Measurements from ENCODE around the gene CHRNA10. TPM values are rescaled to one million over a fixed set of nuclear protein-coding genes. Genes with fewer than 3 reads are reported as not detected.

CHRNA10 gene
- total and polyA plus RNA-seq, 2 of the 13 experiments (the other 11 are each of a cell fraction or from before 2014, with no cell fraction given) = 0.53 to 0.71 TPM

DNA sequence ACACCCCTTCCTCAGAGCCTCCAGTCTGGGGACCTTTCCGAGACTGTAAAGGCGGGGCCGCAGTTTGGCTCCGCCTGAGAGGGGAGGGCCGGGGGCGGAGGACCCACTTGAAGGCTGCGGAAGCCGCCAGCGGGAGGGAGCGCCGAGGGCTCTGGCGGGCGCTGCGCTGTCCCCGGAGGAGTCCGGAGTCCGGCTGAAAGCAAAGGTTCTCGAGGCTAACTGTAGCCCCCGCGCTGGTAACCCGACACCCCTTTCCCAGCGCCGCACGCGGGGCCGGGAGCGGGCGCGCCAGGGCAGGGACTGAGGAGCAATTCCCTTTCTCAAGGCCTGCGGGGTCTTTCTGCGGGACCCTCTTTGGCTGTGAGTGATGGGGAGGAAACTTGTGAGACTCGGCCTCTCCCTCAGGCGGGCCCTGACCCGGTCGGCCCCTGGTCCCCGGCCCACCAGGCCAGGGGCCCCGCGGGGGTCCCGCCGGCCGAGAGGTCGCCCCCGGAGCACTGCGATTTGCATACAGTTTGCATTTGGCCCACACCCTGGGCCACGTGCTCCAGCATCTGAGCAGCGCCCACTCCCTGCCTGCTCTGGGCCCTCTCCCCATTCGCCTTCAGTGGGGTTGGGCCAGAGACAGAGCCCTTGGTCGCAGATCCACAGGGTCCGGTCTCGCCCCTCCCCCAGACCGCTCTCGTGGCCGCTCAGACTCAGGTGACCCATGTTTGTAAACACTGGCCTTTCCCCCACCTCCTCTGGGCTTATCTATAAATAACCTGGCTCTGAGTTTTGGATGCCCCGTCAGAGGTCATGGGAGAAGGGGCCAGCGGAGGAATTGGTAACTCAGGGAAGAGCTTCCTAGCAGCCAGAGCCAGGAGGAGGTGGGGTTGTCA is 28.9 kb downstream of the CHRNA10 start (continued):
- TF ChIP-seq TBL1XR1 (IDR thresholded peaks at IDR 0.05; ENCODE audit: borderline replicate concordance, low read length, partially characterized antibody) = no peak
- no peak for TF ChIP-seq ZNF101 (CRISPR knock-in tag; IDR thresholded peaks at IDR 0.05; ENCODE audit: borderline replicate concordance, low read depth)
- TF ChIP-seq, protein P1, sequence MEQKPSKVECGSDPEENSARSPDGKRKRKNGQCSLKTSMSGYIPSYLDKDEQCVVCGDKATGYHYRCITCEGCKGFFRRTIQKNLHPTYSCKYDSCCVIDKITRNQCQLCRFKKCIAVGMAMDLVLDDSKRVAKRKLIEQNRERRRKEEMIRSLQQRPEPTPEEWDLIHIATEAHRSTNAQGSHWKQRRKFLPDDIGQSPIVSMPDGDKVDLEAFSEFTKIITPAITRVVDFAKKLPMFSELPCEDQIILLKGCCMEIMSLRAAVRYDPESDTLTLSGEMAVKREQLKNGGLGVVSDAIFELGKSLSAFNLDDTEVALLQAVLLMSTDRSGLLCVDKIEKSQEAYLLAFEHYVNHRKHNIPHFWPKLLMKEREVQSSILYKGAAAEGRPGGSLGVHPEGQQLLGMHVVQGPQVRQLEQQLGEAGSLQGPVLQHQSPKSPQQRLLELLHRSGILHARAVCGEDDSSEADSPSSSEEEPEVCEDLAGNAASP (CRISPR knock-in tag; IDR thresholded peaks at IDR 0.05; ENCODE audit: borderline replicate concordance) = peak; percentile 40; the same call in 1 of the 2 replicates
- TF ChIP-seq DNMT1 (CRISPR knock-in tag; IDR thresholded peaks at IDR 0.05) = peak; percentile 76; the same call in 1 of the 2 replicates
- 0 out of 2 replicates have a peak, but pooled peaks have one; percentile 23 for TF ChIP-seq ZNF546 (CRISPR knock-in tag; conservative IDR thresholded peaks at IDR 0.05)
- TF ChIP-seq, protein P2, sequence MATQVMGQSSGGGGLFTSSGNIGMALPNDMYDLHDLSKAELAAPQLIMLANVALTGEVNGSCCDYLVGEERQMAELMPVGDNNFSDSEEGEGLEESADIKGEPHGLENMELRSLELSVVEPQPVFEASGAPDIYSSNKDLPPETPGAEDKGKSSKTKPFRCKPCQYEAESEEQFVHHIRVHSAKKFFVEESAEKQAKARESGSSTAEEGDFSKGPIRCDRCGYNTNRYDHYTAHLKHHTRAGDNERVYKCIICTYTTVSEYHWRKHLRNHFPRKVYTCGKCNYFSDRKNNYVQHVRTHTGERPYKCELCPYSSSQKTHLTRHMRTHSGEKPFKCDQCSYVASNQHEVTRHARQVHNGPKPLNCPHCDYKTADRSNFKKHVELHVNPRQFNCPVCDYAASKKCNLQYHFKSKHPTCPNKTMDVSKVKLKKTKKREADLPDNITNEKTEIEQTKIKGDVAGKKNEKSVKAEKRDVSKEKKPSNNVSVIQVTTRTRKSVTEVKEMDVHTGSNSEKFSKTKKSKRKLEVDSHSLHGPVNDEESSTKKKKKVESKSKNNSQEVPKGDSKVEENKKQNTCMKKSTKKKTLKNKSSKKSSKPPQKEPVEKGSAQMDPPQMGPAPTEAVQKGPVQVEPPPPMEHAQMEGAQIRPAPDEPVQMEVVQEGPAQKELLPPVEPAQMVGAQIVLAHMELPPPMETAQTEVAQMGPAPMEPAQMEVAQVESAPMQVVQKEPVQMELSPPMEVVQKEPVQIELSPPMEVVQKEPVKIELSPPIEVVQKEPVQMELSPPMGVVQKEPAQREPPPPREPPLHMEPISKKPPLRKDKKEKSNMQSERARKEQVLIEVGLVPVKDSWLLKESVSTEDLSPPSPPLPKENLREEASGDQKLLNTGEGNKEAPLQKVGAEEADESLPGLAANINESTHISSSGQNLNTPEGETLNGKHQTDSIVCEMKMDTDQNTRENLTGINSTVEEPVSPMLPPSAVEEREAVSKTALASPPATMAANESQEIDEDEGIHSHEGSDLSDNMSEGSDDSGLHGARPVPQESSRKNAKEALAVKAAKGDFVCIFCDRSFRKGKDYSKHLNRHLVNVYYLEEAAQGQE (IDR thresholded peaks at IDR 0.05; ENCODE audit: borderline replicate concordance in 1 of 2, low read depth in 1 of 2, low read length in 2 of 2) = no peak
- no peak for TF ChIP-seq SP1 (IDR thresholded peaks at IDR 0.05)
- TF ChIP-seq SP1 (CRISPR knock-in tag; IDR thresholded peaks at IDR 0.05) = no peak; the same call in none of the 2 replicates
- no peak for TF ChIP-seq POLR2AphosphoS2 (IDR thresholded peaks at IDR 0.05; ENCODE audit: low read depth, low read length)
- TF ChIP-seq ZFP36 (IDR thresholded peaks at IDR 0.05; ENCODE audit: borderline replicate concordance, low read depth, low read length, partially characterized antibody) = no peak
- TF ChIP-seq, protein P3, sequence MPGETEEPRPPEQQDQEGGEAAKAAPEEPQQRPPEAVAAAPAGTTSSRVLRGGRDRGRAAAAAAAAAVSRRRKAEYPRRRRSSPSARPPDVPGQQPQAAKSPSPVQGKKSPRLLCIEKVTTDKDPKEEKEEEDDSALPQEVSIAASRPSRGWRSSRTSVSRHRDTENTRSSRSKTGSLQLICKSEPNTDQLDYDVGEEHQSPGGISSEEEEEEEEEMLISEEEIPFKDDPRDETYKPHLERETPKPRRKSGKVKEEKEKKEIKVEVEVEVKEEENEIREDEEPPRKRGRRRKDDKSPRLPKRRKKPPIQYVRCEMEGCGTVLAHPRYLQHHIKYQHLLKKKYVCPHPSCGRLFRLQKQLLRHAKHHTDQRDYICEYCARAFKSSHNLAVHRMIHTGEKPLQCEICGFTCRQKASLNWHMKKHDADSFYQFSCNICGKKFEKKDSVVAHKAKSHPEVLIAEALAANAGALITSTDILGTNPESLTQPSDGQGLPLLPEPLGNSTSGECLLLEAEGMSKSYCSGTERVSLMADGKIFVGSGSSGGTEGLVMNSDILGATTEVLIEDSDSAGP (CRISPR knock-in tag; IDR thresholded peaks at IDR 0.05; ENCODE audit: borderline replicate concordance) = peak; percentile 59; the same call in 1 of the 2 replicates
- no peak for TF ChIP-seq TBX3 (IDR thresholded peaks at IDR 0.05; ENCODE audit: borderline replicate concordance)
- peak; percentile 58; the same call in 1 of the 2 replicates for TF ChIP-seq ZNF543 (CRISPR knock-in tag; IDR thresholded peaks at IDR 0.05)
- no peak for TF ChIP-seq ZKSCAN5 (CRISPR knock-in tag; IDR thresholded peaks at IDR 0.05)
- peak; percentile 89; the same call in 1 of the 2 replicates for TF ChIP-seq ZNF33A (CRISPR knock-in tag; IDR thresholded peaks at IDR 0.05; ENCODE audit: borderline replicate concordance)
